ENCODE measurements around the gene CACNB3.

DNA sequence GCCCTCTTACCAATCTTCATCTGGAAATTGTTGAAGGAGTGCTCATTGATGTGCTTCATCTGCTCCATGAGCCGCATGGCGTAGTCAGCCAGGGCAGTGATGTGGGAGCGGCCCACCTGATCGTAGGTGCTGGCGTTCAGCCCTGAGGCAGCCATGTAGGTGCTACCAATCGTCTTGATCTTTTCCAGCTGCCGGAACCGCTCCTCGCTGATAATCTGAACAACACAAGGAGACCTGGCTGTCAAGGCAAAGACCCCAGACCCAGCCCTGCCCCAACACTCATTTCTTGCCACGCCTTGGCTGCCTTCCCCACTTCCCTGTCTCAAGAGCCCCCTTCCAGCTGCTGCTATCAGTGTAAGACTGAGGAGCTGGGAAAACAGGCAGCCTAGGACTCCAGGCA lies 47.5 kb upstream of the CACNB3 start:
- TF ChIP-seq EZH2 (IDR thresholded peaks at IDR 0.05; ENCODE audit: low read length, missing control alignments) = no peak
- TF ChIP-seq, protein P1, sequence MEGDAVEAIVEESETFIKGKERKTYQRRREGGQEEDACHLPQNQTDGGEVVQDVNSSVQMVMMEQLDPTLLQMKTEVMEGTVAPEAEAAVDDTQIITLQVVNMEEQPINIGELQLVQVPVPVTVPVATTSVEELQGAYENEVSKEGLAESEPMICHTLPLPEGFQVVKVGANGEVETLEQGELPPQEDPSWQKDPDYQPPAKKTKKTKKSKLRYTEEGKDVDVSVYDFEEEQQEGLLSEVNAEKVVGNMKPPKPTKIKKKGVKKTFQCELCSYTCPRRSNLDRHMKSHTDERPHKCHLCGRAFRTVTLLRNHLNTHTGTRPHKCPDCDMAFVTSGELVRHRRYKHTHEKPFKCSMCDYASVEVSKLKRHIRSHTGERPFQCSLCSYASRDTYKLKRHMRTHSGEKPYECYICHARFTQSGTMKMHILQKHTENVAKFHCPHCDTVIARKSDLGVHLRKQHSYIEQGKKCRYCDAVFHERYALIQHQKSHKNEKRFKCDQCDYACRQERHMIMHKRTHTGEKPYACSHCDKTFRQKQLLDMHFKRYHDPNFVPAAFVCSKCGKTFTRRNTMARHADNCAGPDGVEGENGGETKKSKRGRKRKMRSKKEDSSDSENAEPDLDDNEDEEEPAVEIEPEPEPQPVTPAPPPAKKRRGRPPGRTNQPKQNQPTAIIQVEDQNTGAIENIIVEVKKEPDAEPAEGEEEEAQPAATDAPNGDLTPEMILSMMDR (conservative IDR thresholded peaks at IDR 0.05 in 1 of 2, IDR thresholded peaks at IDR 0.05 in 1 of 2; ENCODE audit: low read depth in 1 of 2, low read length in 2 of 2) = no peak

Measured in fibroblast of lung (primary cell).